Endodermal cell (in vitro differentiated cells): Measurements from ENCODE around the gene CNTFR. TPM values are rescaled to one million over a fixed set of nuclear protein-coding genes. Genes with fewer than 3 reads are reported as not detected.

Experiments
- DNase-seq: peaks from one replicate; pipeline ENCODE4 v3.0.0-alpha.2; 2017
- H3K27ac ChIP-seq: 2 replicates; pipeline ENCODE4 v1.5.1; 2013; ENCODE audit warnings: mild to moderate bottlenecking, low read depth, low read length, moderate library complexity
- H3K27me3 ChIP-seq: 2 replicates; pipeline ENCODE4 v1.6.1; 2013; ENCODE audit warnings: mild to moderate bottlenecking, low read length, moderate library complexity; ENCODE audit not compliant: insufficient read depth, control insufficient read depth, poor library complexity, severe bottlenecking
- H3K36me3 ChIP-seq: 2 replicates; pipeline ENCODE4 v1.7.0; 2013; ENCODE audit warnings: mild to moderate bottlenecking, low read length, moderate library complexity; ENCODE audit not compliant: control insufficient read depth, insufficient read depth
- H3K4me1 ChIP-seq: one replicate; pipeline ENCODE4 v1.7.0; 2013; ENCODE audit warnings: low read length; ENCODE audit not compliant: control insufficient read depth, insufficient read depth
- H3K4me3 ChIP-seq: 2 replicates; pipeline ENCODE4 v1.5.1; 2013; ENCODE audit warnings: mild to moderate bottlenecking, low read length, moderate library complexity
- H3K9ac ChIP-seq: 2 replicates; pipeline ENCODE4 v1.6.1; 2013; ENCODE audit warnings: mild to moderate bottlenecking, low read length, moderate library complexity; ENCODE audit not compliant: poor library complexity, severe bottlenecking; ENCODE audit errors: extremely low read depth
- H3K9me3 ChIP-seq: 2 replicates; pipeline ENCODE4 v1.6.1; 2013; ENCODE audit warnings: mild to moderate bottlenecking, low read length, moderate library complexity; ENCODE audit not compliant: control insufficient read depth
- H3K27ac Mint-ChIP-seq: 2 replicates; pipeline ENCODE4 v1.8.0; 2020; ENCODE audit warnings: mixed read lengths
- H3K27me3 Mint-ChIP-seq: 2 replicates; pipeline ENCODE4 v1.8.0; 2021; ENCODE audit warnings: mild to moderate bottlenecking, mixed read lengths; ENCODE audit not compliant: insufficient read depth
- H3K36me3 Mint-ChIP-seq: 2 replicates; pipeline ENCODE4 v1.8.0; 2020; ENCODE audit warnings: low read depth, mixed read lengths
- H3K4me1 Mint-ChIP-seq: 2 replicates; pipeline ENCODE4 v1.8.0; 2020; ENCODE audit warnings: mixed read lengths
- H3K4me3 Mint-ChIP-seq: 2 replicates; pipeline ENCODE4 v1.8.0; 2020; ENCODE audit warnings: mild to moderate bottlenecking, moderate library complexity, mixed read lengths
- H3K9me3 Mint-ChIP-seq: 2 replicates; pipeline ENCODE4 v1.8.0; 2020; ENCODE audit warnings: mild to moderate bottlenecking, mixed read lengths
- CTCF ChIP-seq: fragments of 200-600 bp; sonication (generic); conservative IDR thresholded peaks from 2 replicates; pipeline ENCODE4 v1.5.0; 2021; ENCODE audit warnings: antibody characterized with exemption, mild to moderate bottlenecking
- WGBS, 2 experiments: methylation state at CpG; one replicate each; pipeline versions ENCODE4 v1.1.5 to v1.1.7; 2013; ENCODE audit warnings: missing lambda C conversion rate in 2 of 2, mixed read lengths in 1 of 2; ENCODE audit not compliant: insufficient coverage in 1 of 2, insufficient read length in 1 of 2; 5-methylcytosine and 5-hydroxymethylcytosine counted together
- total RNA-seq, 2 donors: library from RNA; stranded (reverse); fragmentation: NEBNext Ultra II Directional in 1 of 2; extraction: Animal tissue kit (Norgen Biotek cat#: 25700) in 1 of 2; gene quantifications; 2 replicates in 1 of 2; 3 replicates in 1 of 2; pipeline ENCODE4 v1.2.1, GENCODE V29; 2021

The CNTFR gene
- total RNA-seq, 2 donors from 2014 or later = 0.53 to 1.6 TPM

DNA sequence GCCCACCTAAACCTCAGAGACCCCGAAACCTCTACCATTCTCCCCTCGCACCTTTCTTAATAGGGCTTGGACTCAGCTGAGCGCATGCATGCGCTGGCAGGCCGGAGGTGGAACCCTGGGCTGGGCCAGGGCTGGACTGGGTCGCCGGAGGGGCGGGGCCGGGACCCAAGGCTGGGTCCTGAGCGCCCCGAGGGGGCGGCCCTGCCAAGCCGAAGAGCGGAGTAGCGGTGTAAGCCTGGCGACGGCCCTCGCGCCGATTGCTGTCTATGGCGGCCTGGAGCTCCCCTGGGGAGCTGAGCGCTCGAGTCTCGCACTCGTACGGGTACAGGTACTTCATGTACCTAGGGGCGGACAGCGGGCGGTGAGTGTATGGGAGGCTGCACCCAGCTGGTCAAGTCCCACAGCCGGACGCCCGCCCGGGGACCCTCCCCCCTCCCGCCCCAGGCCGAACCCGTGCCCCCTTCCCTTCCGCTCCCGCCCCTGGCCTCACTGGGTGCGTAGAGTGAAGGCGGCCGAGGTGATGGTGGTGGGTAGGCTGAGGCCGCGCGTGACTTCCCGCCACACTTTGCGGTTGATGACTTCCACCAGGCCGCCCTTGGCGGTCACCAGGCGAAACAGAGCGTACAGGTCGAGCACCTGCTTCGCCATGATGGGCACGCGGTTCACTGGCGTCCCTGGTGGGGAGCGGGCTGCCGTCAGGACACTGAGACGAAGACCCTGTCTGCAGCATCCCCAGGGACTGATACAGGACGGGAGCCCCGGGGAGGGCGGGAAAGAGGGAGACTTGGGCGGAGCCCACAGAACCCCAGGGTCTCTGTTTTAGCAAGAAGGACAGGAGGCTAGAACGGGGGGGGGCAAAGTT is 34.1 kb upstream of the CNTFR start:
- Histone ChIP-seq H3K36me3 (no peaks in the 10 kb centered on the region), H3K9ac (no peak overlapping the region), H3K4me3 (no peak overlapping the region), H3K9me3 (no peaks in the 10 kb centered on the region), H3K27me3 (peaks cover 45% of the 10 kb centered on the region), H3K4me1 (peaks cover 12% of the 10 kb centered on the region), H3K27ac (no peak overlapping the region)
- no peaks in the 10 kb centered on the region for H3K9me3 Mint-ChIP-seq
- TF ChIP-seq CTCF = no peak
- peaks cover 20% of the 10 kb centered on the region for H3K4me1 Mint-ChIP-seq
- H3K4me3 Mint-ChIP-seq = peak overlapping the region; percentile 42
- H3K27ac Mint-ChIP-seq = no peak overlapping the region
- no peaks in the 10 kb centered on the region for H3K36me3 Mint-ChIP-seq
- WGBS, 2 experiments = 90 to 93% methylated on average over 33 to 63 of the region's 63 CpGs
- DNase-seq = no peak
- peaks cover 78% of the 10 kb centered on the region for H3K27me3 Mint-ChIP-seq

- DNase-seq = peak; percentile 97
- Histone ChIP-seq H3K27ac (no peak within 1 kb of the TSS), H3K9me3 (no peaks in the 10 kb centered on the region), H3K4me1 (peaks cover 12% of the 10 kb centered on the region), H3K36me3 (peaks cover 25% of the 10 kb centered on the region), H3K27me3 (peaks cover 12% of the 10 kb centered on the region), H3K4me3 (peak within 1 kb of the TSS; percentile 85), H3K9ac (peak within 1 kb of the TSS; percentile 39)
- Mint-ChIP-seq H3K27me3 (peaks cover 46% of the 10 kb centered on the region), H3K4me3 (peak within 1 kb of the TSS; percentile 81), H3K4me1 (peaks cover 9% of the 10 kb centered on the region), H3K36me3 (peaks cover 16% of the 10 kb centered on the region), H3K27ac (peak within 1 kb of the TSS; percentile 84), H3K9me3 (no peaks in the 10 kb centered on the region)
- no peak for TF ChIP-seq CTCF
- WGBS, 2 experiments = 3 to 6% methylated on average over 39 to 43 of the region's 43 CpGs
Measured at GRCh38 chr9:34620061-34620994, 30.8 kb upstream of the CNTFR start, which contains the start of gene DCTN3. Gene DCTN3 (minus strand): TSS chr9:34620495. CDS start chr9:34620464, 31 bp downstream.

GRCh38 chr9:34615132-34615531 is 25.6 kb upstream of the CNTFR start:
- H3K4me1 ChIP-seq = peaks cover 5% of the 10 kb centered on the region
- Mint-ChIP-seq H3K4me3 (no peak overlapping the region), H3K27ac (no peak overlapping the region), H3K9me3 (no peaks in the 10 kb centered on the region), H3K36me3 (peaks cover 27% of the 10 kb centered on the region), H3K4me1 (peaks cover 21% of the 10 kb centered on the region), H3K27me3 (peaks cover 4% of the 10 kb centered on the region)
- no peak overlapping the region for H3K9ac ChIP-seq
- peaks cover 28% of the 10 kb centered on the region for H3K36me3 ChIP-seq
- no peaks in the 10 kb centered on the region for H3K9me3 ChIP-seq
- no peak for TF ChIP-seq CTCF
- no peak overlapping the region for H3K4me3 ChIP-seq
- WGBS, 2 experiments = 76 to 100% methylated on average over 1 to 2 of the region's 2 CpGs
- H3K27me3 ChIP-seq = no peaks in the 10 kb centered on the region
- DNase-seq = no peak
- no peak overlapping the region for H3K27ac ChIP-seq
